Measurements from ENCODE around the gene RNF138. TPM values are rescaled to one million over a fixed set of nuclear protein-coding genes. Genes with fewer than 3 reads are reported as not detected.
"Not testable (repeated sequence)": the region's sequence is repeated elsewhere in the genome, so short reads cannot be mapped to it uniquely, and the experiment has no call there.

RNF138 gene
- polyA plus RNA-seq (2013, experiment 1 of 2; ENCODE audit: insufficient read length): 20.3 TPM
- 16.7 TPM for polyA plus RNA-seq (2013, experiment 2 of 2; ENCODE audit: insufficient read length)

- peak; percentile 82 for DNase-seq
Measured at GRCh38 chr18:32091724-32092421, at the start of gene RNF138. RNF138 (plus strand) TSS chr18:32091874; CDS start chr18:32092777, 903 bp downstream.

- no peak for DNase-seq
Measured at GRCh38 chr18:32042337-32042736, 49.3 kb upstream of the RNF138 start.

- DNase-seq: peak; percentile 26
Measured at GRCh38 chr18:32048507-32049091, 43.1 kb upstream of the RNF138 start.

GRCh38 chr18:32049393-32050171 lies 42.1 kb upstream of the RNF138 start:
- no peak for DNase-seq

GRCh38 chr18:32056613-32057358 lies 34.9 kb upstream of the RNF138 start:
- no peak for DNase-seq

GRCh38 chr18:32057624-32058165 lies 34.0 kb upstream of the RNF138 start:
- DNase-seq: no peak

GRCh38 chr18:32060026-32060425 lies 31.6 kb upstream of the RNF138 start:
- no peak for DNase-seq

GRCh38 chr18:32067375-32068167 lies 24.1 kb upstream of the RNF138 start:
- DNase-seq: no peak

GRCh38 chr18:32072321-32072720 lies 19.4 kb upstream of the RNF138 start:
- DNase-seq: no peak

- DNase-seq: no peak
Measured at GRCh38 chr18:32074206-32074605, 17.5 kb upstream of the RNF138 start.

GRCh38 chr18:32078845-32079244 lies 12.8 kb upstream of the RNF138 start:
- DNase-seq: no peak

- DNase-seq: peak; percentile 9
Measured at GRCh38 chr18:32081881-32082280, 9.8 kb upstream of the RNF138 start.

- no peak for DNase-seq
Measured at GRCh38 chr18:32083781-32084180, 7.9 kb upstream of the RNF138 start.

- DNase-seq: peak; percentile 39
Measured at GRCh38 chr18:32086881-32087280, 4.8 kb upstream of the RNF138 start.

- not testable (repeated sequence) for DNase-seq
Measured at GRCh38 chr18:32090831-32091230, 843 bp upstream of the RNF138 start.

GRCh38 chr18:32091325-32091723 lies 350 bp upstream of the RNF138 start:
- DNase-seq: no peak

- peak; percentile 98 for DNase-seq
Measured at GRCh38 chr18:32092422-32093101, 888 bp downstream of the RNF138 start.

- DNase-seq: peak; percentile 47
Measured at GRCh38 chr18:32093102-32093511, 1.4 kb downstream of the RNF138 start.

GRCh38 chr18:32093523-32093922 lies 1.8 kb downstream of the RNF138 start:
- DNase-seq: peak; percentile 2

- no peak for DNase-seq
Measured at GRCh38 chr18:32095192-32095899, 3.7 kb downstream of the RNF138 start.
